NOMO-1 treated with dmso at 0.1 percent for 144 hours (cell line): Measurements from ENCODE around the gene CSF1.
A peak's percentile ranks its signal among the peaks of the same experiment; 100 is the strongest.

Source experiments
- DNase-seq: peaks from one replicate; lab custom pipeline; 2025; ENCODE audit not compliant: unreplicated experiment; lab: John Stamatoyannopoulos, UW

The CSF1 gene

GRCh38 chr1:109882288-109883245, 28.1 kb upstream of the CSF1 start:
- DNase-seq = no peak

DNA sequence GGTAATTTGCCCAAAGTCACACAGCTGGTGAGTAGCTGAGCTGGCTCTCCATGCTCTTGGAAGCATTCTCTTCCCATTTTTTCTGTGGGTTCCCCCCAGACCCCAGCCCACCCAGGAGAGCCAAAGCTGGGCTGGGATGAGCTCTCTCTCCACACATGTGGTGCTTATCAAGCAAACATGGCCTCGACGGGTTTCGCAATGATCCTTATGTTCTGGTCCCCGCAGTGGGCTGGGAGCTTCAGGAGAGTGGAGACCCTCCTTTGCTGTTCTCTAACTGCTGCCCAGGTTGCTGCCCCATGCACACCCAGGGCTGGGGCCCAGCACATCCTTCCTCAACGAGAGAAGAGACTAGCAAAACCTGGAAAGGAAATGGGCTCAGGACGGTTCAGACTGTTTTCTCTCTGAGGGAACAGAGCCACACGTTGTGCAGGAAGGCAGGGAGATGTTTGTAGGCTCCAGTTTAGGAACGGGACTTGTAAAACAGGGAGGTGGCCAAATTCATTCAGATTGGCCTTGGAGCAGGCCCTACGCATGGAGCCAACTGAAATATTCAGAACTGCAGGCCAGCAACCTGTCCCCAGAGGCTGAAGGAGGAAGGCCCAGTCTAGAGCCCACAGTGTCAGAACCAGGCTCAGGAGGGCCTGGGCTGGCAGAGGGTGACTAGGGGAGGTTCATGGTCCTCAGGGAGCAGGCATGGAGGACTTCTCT, 27.2 kb upstream of the CSF1 start:
- DNase-seq = no peak

- no peak for DNase-seq
Observed at GRCh38 chr1:109884242-109884891, 26.3 kb upstream of the CSF1 start.

DNA sequence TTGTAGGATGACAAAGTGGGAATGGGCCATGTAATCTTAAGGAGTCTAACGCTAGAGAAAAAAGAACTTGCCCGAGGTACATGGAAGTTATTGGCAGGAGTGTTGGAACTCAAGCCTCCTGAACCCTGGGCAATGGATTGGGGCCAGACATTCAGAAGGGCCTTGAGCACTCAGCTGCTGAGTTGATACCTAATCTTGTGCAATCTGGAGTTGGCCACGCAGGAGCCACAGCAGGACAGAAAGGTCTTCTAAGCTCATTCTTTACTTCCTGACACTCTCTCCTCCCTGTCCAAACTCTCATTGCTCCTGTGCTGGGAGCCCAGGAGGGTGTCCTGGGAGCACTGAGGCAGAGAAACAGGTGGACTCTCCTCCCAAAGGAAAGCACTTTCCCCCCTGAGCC, 25.1 kb upstream of the CSF1 start:
- DNase-seq = no peak

GRCh38 chr1:109886827-109887226, 23.8 kb upstream of the CSF1 start:
- DNase-seq = peak; percentile 74

GRCh38 chr1:109887271-109887670, 23.4 kb upstream of the CSF1 start:
- no peak for DNase-seq

- DNase-seq = peak; percentile 56
Observed at GRCh38 chr1:109887884-109888283, 22.8 kb upstream of the CSF1 start.

DNA sequence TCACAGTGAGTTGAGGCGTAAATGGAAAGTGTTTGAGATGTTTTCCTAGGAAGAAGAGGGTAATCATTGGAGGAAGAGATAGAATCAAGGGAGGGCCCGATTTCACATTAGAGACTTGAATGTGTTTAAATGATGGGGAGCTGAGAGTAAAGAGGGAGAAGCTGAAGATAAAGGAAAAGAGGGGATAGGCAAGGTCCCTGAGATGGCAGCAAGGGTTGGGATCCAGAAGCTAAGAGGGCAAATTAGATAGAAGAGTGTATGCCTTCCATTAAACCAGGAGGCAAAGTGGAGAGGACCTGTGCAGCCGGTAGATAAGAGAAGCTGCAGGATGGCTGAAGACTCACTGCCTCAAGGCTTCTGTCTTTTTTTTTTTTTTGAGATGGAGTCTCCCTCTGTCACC, 21.6 kb upstream of the CSF1 start:
- DNase-seq = no peak

- no peak for DNase-seq
Observed at GRCh38 chr1:109890115-109890953, 20.3 kb upstream of the CSF1 start.

GRCh38 chr1:109891930-109892329, 18.7 kb upstream of the CSF1 start:
- no peak for DNase-seq

DNA sequence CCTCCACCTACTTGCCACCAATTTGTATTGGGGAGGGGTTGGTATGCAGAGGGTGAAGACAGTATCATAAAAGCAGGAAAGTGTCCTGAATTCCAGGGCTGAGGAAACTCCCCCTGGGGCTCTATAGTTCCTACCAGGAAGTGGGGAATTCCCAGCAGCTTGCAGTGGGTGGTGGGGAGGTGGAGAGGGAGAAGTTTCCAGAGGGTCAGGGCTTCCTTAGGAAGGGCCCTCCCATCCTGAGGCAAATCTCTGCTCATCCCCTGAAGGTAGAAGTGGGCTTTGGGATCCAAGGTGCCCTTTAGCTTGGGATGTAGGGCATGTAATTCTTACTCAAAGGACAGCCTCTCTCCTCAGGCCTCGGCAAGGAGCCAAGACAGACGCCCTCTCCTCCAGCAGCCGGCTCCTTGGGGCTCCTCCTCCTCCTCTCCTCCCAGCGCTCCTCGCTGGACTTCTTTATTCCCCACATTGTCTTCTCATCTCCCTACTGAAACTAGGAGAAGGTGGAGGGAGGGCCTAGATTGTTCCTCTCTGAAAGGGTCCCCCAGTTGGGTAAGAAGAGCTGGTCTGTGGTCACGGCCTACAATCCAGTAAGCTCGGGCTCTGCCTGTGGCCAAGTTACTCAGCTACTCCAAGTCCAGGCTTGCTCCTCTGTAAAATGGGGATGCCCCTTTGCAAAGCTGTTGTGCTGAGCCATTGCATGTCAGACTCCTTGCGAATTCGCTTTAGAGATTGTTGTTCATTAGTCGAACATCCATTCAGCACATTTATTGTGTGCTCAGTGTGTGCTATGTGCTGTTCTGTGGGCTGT, 17.9 kb upstream of the CSF1 start:
- no peak for DNase-seq

DNA sequence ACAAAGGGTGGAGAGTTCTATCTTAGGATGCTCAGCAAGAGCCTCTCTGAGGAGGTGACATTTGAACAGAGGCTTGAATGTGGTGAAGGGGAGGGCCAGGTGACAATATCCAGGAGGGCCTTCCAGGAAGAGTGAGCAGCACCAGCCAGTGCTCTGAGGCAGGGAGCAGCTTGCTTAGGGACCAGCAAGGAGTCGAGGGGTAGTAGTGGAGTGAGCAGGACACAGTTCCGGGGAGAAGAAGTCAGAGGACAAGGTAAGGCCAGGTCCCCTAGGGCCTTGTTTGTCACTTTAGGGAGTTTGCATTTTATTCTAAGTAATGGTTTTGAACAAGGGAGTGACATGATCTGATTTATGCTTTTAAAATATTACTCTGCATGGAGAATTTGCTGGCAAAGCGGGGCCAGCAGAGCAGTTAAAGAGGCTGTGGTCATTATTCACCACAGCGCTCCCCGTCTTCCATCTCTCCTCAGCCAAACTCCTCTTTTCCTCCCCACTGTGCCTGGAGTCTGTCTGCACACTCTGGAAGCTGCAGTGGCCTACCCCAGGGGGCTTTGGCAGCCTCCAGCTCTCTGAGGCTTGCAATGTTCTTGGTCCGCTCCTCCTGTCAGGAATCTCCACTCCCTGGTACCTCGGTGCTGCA, 17.0 kb upstream of the CSF1 start:
- DNase-seq = no peak

GRCh38 chr1:109894823-109895719, 15.6 kb upstream of the CSF1 start:
- no peak for DNase-seq

DNA sequence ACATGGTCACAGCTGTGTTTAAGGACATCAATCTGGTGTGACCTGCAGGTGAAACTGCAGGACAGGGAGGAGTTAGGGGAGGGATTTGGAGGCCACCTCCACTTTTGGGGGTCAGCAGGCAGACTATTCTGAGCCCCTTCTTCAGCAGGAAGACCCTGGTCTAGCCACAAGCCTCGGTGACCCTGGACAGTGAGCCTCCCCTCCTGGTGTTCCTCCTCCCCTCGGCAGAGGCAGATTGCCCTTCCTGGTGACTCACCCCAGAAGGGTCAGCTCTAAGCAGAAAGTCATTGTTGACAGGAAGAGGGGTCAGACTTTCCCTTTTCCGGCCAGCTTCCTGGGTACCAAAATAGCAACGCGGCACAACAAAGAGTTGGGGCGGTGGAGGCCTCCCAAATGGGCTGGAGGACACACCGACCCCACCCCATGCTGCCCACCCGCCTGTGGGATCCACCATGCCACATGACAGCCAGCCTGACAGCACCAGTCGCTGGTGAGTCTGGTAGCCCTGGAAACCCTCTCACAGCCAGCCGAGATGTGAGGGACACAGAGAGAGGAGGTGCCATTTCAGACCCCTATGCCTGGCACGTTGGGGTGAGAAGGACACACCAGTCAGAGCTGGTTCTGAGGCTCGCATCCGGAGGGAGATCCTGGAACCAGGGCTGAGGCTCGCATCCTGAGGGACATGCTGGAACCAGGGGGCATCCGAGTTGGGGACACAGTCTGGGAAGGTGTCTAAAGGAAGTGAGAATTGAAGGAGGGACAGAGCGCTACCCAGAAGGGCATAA, 14.7 kb upstream of the CSF1 start:
- no peak for DNase-seq

- DNase-seq = no peak
Observed at GRCh38 chr1:109896681-109897080, 14.0 kb upstream of the CSF1 start.

GRCh38 chr1:109897259-109897955, 13.2 kb upstream of the CSF1 start:
- DNase-seq = no peak

DNA sequence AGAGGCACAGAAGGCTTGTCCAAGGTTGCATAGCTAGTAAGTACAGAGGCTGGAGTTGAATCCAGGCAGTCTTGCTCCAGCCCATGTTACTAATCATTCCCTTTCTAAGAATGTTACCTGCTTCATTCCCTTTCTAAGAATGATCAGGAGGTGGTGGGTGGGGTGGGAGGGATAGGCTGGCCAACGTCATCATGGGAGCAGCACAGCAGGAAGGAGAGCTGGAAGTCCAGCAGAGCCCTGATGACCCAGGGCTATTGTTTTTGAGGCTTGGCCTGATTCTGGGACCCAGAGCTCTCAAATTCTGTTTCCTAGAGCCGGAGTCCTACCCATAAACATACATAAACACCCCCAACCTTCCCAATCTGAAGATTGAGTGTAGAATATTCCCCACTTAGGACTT, 11.8 kb upstream of the CSF1 start:
- no peak for DNase-seq
